MCF 10A (cell line): ENCODE results near the gene DDHD1. TPM values are rescaled to one million over a fixed set of nuclear protein-coding genes. Genes with fewer than 3 reads are reported as not detected.
"Not testable (repeated sequence)": the region's sequence is repeated elsewhere in the genome, so short reads cannot be mapped to it uniquely, and the experiment has no call there.

Experiments used
- BruUV-seq: library from RNA; stranded (reverse); fragments of 400-500 nt; replicated peaks from 2 replicates; lab custom pipeline; 2021; lab: Mats Ljungman, UMichigan
- CTCF ChIA-PET: fragments of 300-600 bp; sonication (Branson Sonifier 250); formaldehyde crosslinking; extraction: SDS; loops from one replicate; lab custom pipeline; 2021; ENCODE audit warnings: antibody characterized with exemption, inconsistent platforms; lab: Yijun Ruan, JAX
- POLR2A ChIA-PET: fragments of 300-600, 350-650 bp; sonication (Branson Sonifier 250); formaldehyde crosslinking; extraction: SDS; loops from one replicate; lab custom pipeline; 2020; ENCODE audit warnings: antibody characterized with exemption, inconsistent platforms; lab: Yijun Ruan, JAX
- DNase-seq: peaks from one replicate; pipeline ENCODE4 v3.0.0-alpha.2; 2018; ENCODE audit not compliant: unreplicated experiment
- H3K27ac Mint-ChIP-seq: one replicate; pipeline ENCODE4 v1.8.0; 2022; ENCODE audit warnings: mild to moderate bottlenecking, low read depth, mixed read lengths; ENCODE audit not compliant: unreplicated experiment
- H3K27me3 Mint-ChIP-seq: one replicate; pipeline ENCODE4 v1.8.0; 2022; ENCODE audit warnings: mixed read lengths; ENCODE audit not compliant: insufficient read depth, unreplicated experiment
- H3K36me3 Mint-ChIP-seq: one replicate; pipeline ENCODE4 v1.8.0; 2022; ENCODE audit warnings: mild to moderate bottlenecking, moderate library complexity, mixed read lengths; ENCODE audit not compliant: insufficient read depth, unreplicated experiment
- H3K4me1 Mint-ChIP-seq: one replicate; pipeline ENCODE4 v1.8.0; 2022; ENCODE audit warnings: mixed read lengths; ENCODE audit not compliant: insufficient read depth, unreplicated experiment
- H3K4me3 Mint-ChIP-seq: one replicate; pipeline ENCODE4 v1.8.0; 2022; ENCODE audit warnings: mild to moderate bottlenecking, moderate library complexity, mixed read lengths; ENCODE audit not compliant: unreplicated experiment
- H3K9me3 Mint-ChIP-seq: one replicate; pipeline ENCODE4 v1.8.0; 2022; ENCODE audit warnings: mixed read lengths; ENCODE audit not compliant: unreplicated experiment
- CTCF ChIP-seq: fragments of 200-600 bp; IDR thresholded peaks from one replicate; pipeline ENCODE4 v1.8.0; 2022; ENCODE audit warnings: antibody characterized with exemption, mild to moderate bottlenecking; ENCODE audit not compliant: unreplicated experiment
- intact Hi-C: fragments of 100-400 bp; cut with micrococcal nuclease; formaldehyde crosslinking; loops from 2 replicates; pipeline ENCODE4 v1.14.1; 2022
- total RNA-seq: library from RNA; stranded (reverse); gene quantifications from 2 replicates; pipeline ENCODE4 v1.2.3, GENCODE V29; 2022

DDHD1 gene
- total RNA-seq, 1 experiment from 2014 or later: 16.3 TPM

- H3K27ac Mint-ChIP-seq: no peak overlapping the region
- ChIA-PET CTCF (no interaction called here), POLR2A (interaction anchor here (0.7 to 2.1 kb wide), 3 partner anchors 27 to 176 kb away, joined by 3 to 6 read pairs (median 5); no protein-coding TSS in a partner anchor)
- no peak overlapping the region for H3K4me3 Mint-ChIP-seq
- H3K4me1 Mint-ChIP-seq: peaks cover 6% of the 10 kb centered on the region
- H3K9me3 Mint-ChIP-seq: no peaks in the 10 kb centered on the region
- DNase-seq: peak; percentile 8
- no peak for TF ChIP-seq CTCF
- H3K36me3 Mint-ChIP-seq: no peaks in the 10 kb centered on the region
- no peaks in the 10 kb centered on the region for H3K27me3 Mint-ChIP-seq
- BruUV-seq: no TSS peak
- intact Hi-C loops: no loop called here
These were observed 28.3 kb downstream of the DDHD1 start for GRCh38 chr14:53124786-53125185.

- not testable (repeated sequence) for H3K9me3 Mint-ChIP-seq, H3K27me3 Mint-ChIP-seq
These were observed 31.7 kb downstream of the DDHD1 start for GRCh38 chr14:53121419-53121818.

GRCh38 chr14:53117479-53117878, 35.6 kb downstream of the DDHD1 start:
- H3K36me3 Mint-ChIP-seq, H3K9me3 Mint-ChIP-seq, BruUV-seq, H3K4me3 Mint-ChIP-seq, intact Hi-C loops, DNase-seq, H3K27me3 Mint-ChIP-seq, H3K4me1 Mint-ChIP-seq, H3K27ac Mint-ChIP-seq, POLR2A ChIA-PET: not testable (repeated sequence)
- CTCF ChIA-PET: interaction anchor here (0.6 to 1.0 kb wide), 2 partner anchors 62 to 1697 kb away, joined by 4 to 5 read pairs; no protein-coding TSS in a partner anchor

More at GRCh38 chr14:53121419-53121818, 31.7 kb downstream of the DDHD1 start:
- H3K4me1 Mint-ChIP-seq, H3K27ac Mint-ChIP-seq, CTCF ChIA-PET, H3K4me3 Mint-ChIP-seq, intact Hi-C loops, H3K36me3 Mint-ChIP-seq, DNase-seq, BruUV-seq: not testable (repeated sequence)
- POLR2A ChIA-PET: interaction anchor here (0.6 kb wide), 1 partner anchor 160 kb away, joined by 4 read pairs; no protein-coding TSS in a partner anchor

- CTCF ChIA-PET: no interaction called here
- Mint-ChIP-seq H3K9me3 (no peaks in the 10 kb centered on the region), H3K4me3 (no peak overlapping the region), H3K36me3 (no peaks in the 10 kb centered on the region), H3K27me3 (no peaks in the 10 kb centered on the region), H3K4me1 (no peaks in the 10 kb centered on the region), H3K27ac (no peak overlapping the region)
- TF ChIP-seq CTCF: no peak
- POLR2A ChIA-PET: no interaction called here
- intact Hi-C loops: no loop called here
- no TSS peak for BruUV-seq
- DNase-seq: no peak
These were observed 39.1 kb downstream of the DDHD1 start for GRCh38 chr14:53113989-53114388.

GRCh38 chr14:53110096-53110495, 43.0 kb downstream of the DDHD1 start:
- CTCF ChIA-PET: interaction anchor here (1.0 to 1.2 kb wide), 2 partner anchors 56 to 1238 kb away, joined by 3 read pairs; no protein-coding TSS in a partner anchor
- Mint-ChIP-seq H3K4me1 (no peaks in the 10 kb centered on the region), H3K9me3 (no peaks in the 10 kb centered on the region), H3K27ac (no peak overlapping the region), H3K36me3 (no peaks in the 10 kb centered on the region), H3K27me3 (no peaks in the 10 kb centered on the region), H3K4me3 (no peak overlapping the region)
- POLR2A ChIA-PET: no interaction called here
- BruUV-seq: no TSS peak
- intact Hi-C loops: no loop called here
- DNase-seq: no peak
- no peak for TF ChIP-seq CTCF
